Measurements from ENCODE around the gene FBP1.

The FBP1 gene

DNA sequence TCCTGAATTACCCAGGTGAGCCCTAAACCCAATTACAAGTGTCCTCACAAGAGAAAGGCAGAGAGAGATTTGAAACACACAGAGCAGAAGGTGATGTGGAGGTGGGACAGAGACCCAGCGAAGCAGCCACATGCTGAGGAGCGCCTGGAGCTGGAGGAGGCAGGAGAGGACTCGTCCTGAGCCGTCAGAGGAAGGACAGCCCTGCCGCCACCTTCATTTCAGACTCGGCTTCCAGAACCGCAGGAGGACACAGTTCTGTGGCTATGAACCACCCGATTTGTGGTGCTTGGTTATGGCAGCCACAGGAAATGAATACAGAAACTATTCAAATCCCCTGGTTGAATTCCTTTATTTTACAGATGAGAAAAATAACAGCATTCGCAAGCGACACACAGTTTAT lies 16.4 kb upstream of the FBP1 start:
- no peak for DNase-seq

DNA sequence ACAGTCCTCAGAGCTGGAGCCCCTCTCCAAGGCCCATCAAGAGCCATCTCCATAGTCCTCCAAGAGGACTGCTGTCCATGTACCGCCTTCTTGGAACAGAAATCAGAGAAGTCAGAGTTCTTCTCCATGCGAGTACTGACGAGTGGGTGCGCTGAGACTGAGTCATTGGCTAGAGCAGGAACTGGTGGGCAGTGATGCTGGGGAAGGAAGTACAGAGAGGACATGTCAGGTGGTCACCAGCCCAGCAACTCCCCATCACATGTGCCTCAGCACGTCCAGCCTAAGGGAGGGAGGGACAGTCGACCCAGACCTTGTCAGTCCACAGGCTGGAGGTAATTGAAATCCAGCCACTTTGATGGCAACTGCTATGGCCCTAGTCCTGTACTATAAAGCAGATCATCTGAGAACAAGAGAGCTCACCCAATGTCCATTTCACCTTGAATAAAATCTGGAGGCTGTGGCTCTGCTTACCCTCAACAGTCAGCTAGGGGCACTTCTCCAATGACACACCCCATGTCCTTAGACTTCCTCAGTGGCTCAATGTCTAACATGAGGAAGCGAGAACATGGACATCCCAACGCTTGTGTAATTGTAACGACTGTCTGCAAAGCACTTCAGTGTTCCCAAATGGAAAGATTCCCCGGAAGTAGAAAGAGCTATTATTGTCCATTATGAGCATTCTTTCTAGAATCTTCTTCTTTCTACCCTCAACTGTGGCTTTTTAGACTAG lies 15.0 kb upstream of the FBP1 start:
- DNase-seq, result no peak

DNA sequence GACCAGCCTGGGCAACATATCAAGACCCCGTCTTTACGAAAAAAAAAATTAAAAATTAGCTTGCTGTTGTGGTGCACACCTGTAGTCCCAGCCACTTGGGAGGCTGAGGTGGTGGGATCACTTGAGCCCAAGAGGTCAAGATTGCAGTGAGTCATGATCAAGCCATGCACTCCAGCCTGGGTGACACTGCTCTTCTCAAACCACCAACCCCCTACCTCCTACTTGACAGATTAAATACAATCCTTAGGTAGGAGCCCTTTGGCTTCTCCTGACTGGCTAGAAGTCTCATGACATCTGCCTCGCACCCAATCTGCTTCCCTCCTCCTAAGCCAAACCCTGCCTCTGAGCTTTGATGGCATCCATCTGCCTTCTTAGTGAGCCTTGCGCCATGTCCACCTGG lies 11.6 kb upstream of the FBP1 start:
- no peak for DNase-seq

DNA sequence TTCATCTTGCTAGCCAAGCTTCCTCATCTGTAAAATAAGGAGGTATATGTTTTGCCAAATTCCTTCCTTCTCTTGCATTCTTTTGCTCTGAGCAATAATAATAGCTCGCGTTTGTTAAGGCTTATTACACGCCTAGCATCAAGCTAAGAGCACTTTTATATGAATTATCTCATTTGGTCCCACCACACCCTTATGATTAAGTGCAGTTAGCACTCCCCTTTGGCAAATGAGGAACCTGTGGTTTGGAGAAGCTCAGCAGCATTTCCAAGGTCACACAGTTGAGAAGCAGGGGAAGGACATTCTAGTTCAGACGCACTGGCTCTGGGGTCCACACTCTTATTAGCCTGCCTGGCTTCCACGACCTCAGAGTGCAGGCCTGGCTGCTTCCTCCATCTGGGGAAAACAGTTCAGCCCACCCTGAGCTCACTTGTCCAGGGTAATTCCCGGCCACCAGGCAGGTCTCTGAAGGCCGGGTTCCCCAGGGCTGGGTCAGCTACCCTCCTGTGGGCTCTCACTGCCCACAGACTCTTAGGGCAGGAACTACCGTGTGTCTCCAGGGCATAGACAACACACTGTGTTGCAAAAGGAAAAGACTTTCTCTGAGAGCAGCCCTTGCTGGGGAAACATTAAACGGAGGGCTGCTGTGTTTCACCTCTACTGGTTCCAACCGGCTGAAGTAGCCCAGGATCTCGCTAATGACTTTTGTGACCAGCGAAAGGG lies 9.9 kb upstream of the FBP1 start:
- DNase-seq, result no peak

DNA sequence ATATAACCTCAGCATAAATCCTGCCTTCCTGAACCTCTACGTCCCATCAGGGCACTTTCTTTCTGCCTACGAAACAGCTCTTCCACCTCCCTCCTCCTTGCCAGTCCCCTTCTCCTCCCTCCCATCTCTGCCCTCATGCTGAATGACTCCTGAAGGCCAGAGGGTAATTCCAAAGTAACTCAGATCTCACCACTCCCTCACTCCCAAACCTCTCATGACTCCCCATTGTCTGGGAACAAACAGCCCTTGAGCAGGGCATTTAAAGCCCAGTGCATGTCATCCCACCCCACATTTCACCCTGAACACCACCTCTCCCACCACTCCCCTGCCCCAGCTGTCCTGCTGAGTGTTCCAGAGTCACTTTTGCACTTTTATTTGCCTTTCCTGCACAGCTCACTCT lies 8.9 kb upstream of the FBP1 start:
- no peak for DNase-seq

DNA sequence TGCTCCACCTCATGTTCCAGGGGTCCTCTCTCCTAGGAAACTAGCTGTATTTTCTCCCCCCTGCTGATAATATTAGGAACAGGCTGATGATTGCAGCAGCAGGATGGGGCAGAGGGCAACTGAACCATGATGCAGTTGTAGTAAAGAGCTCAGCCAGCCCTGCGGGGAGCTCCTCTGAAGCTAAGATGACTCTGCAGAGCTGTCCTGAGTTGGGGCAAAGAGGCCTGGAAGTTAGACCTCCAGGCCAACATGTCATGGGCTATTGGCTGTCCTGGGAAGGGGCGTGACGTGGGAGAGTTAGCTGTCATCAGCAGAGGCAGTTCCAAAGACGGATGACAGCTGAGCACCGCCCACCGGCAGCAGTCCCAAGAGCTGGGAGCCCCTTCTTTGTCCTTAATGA lies 6.6 kb upstream of the FBP1 start:
- no peak for DNase-seq

DNA sequence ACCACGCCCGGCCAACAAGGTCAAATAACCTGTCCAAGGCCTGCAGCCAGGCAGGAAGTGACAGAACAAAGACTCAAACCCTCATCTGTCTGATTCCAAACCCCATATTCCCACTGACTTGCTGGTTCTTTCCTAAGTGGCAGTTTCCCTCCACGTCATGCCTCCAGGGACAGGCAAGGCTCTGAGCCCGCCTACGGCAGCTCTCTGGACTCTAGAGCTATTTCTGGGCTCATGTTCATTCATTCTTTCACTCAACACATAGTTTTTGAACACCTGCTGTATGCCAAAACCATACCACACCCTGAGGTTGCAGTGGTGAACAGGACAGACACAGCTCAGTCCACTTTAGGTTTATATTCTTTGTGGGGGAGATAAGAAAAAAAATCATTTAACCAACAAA lies 5.2 kb upstream of the FBP1 start:
- DNase-seq, result no peak

DNA sequence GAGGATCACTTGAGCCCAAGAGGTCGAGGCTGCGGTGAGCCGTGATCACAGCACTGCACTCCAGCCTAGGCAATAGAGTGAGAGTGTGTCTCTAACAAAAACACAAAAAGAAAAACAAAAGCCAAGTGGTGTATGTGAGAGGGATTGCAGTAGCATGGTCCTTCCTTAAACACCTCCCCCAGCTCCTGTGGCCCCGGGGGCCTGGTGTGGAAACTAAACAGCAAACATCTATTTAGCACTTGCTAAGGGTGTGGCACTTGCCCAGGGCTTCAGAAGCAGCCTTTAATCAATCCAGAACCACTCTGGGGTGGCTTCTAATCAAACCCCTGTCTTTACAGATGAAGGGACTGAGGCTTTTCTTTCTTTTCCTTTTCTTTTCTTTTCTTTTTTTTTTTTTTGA lies 4.4 kb upstream of the FBP1 start:
- DNase-seq, result no peak

DNA sequence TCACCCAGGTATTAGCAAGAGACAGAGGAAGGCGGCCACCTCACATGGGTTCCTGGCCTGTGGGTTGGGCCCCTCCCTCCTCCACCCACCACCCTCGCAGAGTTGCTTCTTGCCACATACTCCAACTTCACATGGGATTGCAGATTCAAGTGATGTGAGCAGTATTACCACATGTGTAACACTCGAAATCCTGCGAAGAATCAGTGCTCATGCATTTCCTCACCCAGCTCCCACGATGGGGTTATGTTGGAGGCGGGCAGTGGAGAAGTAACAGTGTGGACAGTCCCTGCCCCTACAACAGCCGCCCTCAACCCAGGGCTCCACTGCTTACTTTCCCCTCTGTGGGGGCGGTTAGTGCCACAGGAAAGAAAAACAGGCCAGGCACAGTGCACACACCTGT lies 3.9 kb upstream of the FBP1 start:
- DNase-seq, result no peak

DNA sequence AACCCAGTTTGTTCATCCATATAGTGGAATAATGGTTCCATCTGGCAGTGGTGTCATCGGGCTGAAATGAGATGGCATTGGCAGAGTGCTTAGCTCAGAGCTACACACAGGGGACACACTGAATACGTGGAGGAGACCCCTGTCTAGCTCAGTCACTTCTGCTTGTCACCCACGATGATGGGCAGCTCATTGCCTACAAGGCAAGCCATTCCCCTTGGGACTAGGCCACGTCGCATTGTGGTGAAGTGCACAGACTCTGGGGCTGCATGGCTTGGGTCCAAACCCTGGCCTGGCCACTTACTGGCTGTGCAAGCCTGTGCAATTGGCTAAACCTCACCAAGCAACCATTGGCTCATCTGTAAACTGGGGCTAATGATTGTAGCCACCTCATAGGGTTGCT lies 3.2 kb upstream of the FBP1 start:
- no peak for DNase-seq

DNA sequence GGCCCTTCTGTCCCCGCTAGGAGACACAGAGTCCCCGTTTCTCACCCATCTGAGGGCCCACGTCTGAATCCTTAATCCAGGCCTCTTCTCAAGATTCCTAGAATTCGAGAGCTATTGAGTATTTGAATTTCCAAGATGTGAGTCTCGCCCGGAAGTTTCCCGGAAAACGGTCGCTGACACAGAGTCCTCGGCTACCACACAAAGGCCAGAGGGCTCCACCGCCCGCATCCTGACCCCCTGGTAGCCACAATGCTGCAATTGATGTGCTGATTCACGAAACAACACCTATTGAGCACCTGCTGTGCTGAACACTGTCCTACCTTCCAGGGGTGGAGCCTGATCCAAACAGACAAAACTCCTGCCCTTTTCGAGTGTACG lies 670 bp upstream of the FBP1 start:
- DNase-seq, result no peak

DNA sequence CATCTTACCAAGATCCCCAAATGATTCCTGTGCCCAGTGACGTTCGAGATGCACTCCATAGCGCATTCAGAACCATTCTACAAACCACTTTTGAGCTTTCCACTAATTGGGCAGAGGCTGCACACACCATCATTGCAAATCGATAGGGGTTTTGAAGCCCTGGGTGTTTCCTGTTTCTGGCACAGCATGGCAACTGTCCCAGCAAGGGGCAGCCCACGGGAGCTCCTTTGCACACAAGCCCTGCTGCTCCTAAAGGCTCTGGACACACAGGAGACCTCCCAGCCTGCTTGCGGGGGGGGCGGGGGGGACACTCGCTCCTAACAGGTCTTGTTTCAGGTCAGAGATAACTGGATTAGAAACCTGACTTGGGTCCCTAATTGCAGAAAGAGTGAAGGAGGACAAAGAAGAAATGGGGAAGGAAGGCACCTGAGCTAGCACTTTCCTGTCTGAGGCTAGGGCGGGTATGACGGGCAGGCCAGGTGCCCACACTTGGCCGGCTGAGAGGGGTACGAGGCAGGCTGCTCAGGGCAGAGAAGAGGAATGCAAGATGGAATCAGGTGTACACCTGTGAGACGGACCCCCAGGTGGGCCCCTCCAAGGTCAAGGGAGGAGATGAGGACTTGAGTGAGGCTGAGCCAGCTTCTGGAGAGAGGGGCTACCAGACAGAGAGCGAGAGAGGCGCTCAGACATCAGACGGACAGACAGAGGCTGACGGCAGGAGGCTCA lies 820 bp downstream of the FBP1 start:
- DNase-seq, result no peak

DNA sequence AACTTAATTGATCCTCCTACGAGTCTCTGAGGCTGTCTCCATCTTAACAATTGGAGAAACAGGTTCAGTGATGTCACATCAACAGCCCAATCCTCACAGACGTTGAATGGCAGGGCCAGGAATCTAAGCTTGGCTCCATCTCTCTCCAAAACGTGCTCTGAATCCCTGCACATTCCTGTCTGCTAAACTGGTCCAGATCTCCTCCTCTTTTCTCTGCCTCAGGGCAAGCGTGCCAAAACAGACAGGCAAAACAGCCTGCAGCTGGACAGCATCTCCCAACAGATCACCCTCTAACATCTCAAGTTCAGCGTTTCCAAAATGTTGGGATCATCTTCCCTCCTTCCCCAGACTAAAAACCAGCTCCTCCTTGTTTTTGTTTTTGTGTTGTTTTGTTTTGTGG lies 6.6 kb downstream of the FBP1 start:
- no peak for DNase-seq

DNA sequence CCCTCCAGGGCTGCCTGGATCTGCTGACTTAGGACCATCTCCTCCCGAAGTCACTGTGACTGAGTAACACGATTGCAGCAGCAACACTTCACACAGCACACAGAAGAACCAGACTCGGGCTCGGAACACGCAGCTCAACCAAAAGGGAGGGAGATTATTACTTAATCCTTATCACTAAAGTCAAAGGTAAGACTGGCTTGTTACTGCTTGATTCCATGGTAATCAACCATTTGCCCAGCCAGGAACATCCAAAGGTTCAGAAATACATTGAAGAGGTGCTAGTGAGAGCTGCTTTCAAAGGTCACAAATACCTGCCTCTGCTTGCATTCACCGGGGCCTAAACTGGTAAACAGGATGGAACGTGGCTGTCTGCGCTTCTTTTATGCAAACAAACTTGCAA lies 7.7 kb downstream of the FBP1 start:
- no peak for DNase-seq

DNA sequence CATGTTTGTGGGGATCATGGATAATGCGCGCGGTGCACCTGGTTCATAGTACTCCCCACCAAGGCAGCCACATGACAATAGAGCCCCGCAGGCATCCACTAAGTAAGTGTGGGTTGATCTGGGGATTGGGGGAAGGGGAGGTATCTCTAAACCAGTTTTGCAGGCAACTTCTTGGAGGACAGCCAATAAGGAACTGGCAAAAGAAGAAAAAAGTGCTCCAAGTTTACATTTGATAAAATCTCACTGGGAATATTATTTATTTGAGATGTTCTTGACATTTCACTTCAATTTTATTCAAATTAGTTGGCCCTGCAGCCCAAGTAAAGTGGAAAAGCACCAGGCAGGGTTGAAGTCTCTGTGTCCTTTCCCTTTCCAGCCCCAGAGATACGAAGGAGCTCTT lies 8.5 kb downstream of the FBP1 start:
- no peak for DNase-seq

DNA sequence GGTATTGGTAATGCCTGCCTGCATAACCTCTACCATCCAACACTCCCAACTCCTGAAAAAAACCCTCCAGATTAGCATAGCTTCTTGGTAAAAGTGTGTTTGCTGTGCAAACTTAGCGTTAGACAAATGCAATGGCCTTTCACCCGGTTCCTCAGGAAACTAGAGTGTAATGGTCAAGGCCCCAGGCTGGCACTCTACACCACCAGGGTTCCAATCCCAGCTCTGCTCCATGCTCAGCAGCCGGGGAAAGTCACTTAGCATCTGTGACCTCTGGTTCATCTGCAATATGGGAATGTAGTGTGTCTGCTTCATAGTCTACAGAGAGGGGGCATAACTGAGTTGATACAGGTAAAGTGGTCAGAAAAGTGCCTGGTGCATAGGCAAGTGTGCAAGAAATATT lies 9.0 kb downstream of the FBP1 start:
- DNase-seq, result no peak

DNA sequence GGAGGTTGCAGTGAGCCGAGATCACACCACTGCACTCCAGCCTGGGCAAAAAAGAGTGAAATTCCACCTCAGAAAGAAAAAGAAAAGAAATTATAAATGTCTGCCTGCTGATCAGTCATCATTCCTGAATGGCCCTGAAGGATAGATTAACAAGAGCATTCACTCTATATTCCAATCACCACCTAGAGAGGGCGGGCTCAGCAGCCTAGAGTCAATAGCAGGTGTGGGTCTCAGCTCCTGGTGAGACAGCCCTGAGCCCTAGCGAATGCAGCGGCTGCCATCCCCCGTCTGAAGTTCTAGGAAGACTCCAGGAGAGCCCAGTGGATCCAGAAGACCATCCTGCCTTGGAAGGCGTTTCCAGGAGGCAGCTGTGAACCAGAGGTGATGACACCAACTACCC lies 12.0 kb downstream of the FBP1 start:
- DNase-seq, result no peak

DNA sequence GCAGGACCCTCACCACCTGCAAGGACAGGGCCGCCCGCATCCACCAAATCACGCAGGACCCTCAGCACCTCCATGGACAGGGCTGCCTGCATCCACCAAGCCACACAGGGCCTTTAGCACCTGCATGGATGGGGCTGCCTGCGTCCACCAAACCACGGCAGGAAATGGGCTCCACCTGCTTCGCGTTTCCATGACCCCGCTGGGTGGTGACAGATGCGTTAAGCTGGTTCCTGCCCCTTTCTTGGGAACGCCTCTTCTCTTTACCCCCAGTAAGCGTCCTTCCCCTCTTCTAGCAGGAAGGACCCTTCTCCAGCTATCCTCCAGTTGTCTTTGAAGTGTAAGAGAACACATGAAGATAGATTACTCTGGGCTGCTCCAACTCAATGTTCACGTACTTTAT lies 13.5 kb downstream of the FBP1 start:
- DNase-seq, result no peak

DNA sequence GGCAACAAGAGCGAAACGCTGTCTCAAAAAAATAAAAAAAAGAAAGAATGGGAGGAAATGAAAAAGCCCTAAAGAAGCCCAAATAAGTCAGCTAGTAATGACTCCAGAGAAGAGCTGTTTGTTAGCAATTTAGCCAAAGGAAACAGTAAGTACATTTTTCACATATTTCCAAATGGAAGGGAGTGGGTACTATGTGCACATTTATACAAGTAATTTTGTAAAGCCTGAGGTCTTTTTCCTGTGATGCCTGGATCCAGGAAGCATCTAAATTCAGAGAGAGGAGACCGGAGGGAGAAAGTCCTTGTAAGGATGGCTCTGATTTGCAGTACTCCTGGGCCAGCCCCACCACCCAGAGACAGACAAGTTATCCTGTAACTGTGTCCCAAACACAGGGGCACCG lies 14.7 kb downstream of the FBP1 start:
- DNase-seq, result no peak

DNA sequence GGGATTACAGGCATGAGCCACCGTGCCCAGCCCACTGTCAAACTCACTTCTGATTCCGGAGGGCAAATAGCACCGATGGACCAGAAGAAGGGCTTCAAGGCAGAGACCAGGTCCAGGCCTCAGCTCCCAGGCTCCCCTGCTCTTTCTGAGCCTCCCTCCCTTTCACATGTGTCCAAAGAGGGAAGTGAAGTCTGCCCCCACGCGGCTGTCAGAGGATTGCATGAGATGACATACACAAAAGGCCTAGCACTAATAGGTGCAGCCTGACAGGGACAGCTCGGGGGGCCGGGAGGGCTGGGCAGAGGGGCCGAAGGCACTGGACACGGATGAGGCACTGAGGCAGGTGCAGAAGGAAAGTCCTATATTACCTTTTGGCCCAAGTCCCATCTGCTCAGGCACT lies 16.1 kb downstream of the FBP1 start:
- DNase-seq, result no peak

DNA sequence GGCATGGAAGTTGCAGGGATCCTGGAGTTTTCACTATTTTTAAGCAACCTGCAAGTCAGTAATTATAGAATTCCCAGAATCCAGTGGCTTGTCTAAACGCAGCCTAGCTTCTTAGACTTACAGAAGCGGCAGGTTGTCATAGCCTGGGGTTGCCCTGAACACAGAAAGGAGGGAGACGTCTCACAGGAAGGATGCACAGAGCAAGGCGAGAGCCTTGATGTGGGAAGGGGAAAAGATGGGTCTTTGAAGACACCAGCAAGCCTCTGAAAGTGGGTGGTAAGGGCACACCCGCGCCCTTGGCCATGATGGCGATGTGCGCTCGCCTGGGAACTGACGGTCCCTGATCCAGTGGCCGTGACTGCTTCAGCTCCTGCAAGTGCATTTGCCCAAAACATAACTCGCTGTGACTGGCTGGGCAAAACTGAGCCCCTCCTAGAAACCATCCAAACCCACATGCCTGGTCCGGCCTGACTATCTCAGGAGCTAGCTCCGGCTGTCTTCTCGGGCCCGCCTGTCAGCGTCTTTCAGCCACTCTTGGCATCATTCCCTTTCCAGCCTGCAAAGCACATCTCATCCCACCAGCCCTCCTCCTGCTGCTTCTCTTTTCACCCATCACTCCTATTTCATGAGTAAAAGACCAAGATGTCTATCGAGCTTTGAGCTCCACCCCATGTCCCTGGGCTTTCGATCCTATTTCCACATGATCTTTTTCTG lies 17.1 kb downstream of the FBP1 start:
- no peak for DNase-seq

DNA sequence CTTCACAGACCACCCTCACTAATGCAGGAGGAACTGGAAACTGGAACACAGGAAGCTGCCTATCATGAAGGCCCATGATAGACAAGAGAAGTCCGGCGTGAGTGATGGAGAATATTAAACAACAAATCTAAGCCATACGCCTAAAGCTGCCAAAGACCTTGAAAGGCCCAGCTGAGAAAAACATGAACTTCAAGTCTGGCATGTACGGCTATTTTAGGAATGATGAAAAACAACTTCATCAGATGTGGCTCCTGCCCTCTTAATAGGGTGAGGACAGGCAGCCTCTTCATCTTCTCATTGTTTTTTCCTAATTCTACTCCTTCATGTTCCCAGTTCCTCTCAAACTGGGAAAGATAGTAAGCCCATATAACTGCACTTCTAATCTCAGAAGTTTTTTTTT lies 20.3 kb downstream of the FBP1 start:
- no peak for DNase-seq

DNA sequence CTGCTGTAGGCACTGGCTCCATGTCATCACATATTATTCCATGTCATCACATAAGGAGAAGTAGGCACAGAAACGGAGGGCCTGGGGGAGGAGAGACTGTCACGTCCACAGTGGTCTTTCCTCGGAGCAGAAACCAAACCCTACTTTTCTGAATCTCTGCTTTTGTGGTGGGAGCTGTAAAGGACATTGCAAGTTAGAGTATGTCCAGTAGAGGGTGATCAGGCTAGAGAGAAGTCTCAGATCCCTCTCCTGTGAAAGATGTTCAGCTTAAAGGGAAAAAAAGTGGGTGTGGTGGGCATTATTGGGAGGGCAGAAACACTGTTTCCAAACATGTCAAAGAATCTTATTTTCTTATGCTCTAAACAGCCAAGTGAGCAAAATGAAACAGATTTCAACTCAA lies 26.3 kb downstream of the FBP1 start:
- DNase-seq, result no peak

DNA sequence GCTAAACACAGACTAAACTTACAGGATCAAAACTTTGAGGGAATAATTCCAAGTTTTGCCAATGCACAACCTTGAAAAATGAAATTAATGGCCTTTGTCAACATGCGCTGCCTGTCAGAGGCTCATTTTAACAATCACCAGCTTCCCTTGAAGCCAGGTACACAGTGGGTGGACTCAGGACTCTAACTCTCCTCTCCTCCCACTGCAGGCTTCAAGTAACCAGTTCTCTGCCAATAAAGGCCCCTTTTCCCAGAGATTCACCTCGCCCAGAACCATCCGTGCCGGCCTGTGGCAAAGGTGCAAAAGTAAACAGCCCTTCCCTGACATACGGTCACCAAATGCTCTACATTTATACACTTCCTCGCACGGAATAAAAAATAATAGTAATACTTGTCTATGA lies 27.2 kb downstream of the FBP1 start:
- DNase-seq, result no peak

Data from NCI-H446 treated with DMSO at 0.1 percent for 48 hours (cell line).